Ovary (tissue), 9 donors: ENCODE results near the gene ATP2B2. TPM values are rescaled to one million over a fixed set of nuclear protein-coding genes. Genes with fewer than 3 reads are reported as not detected.

Experiments
- DNase-seq, 5 donors: peaks; one replicate each; pipeline ENCODE4 v3.0.0-alpha.2; 2019 to 2020
- H3K27ac ChIP-seq, 2 donors: fragments of 200-600 bp; one replicate each; pipeline versions ENCODE4 v1.5.1 to v1.8.0; 2019 to 2022
- H3K27me3 ChIP-seq: fragments of 200-600 bp; one replicate; pipeline ENCODE4 v1.8.0; 2022
- H3K36me3 ChIP-seq: fragments of 200-600 bp; sonication (generic); one replicate; pipeline ENCODE4 v1.5.1; 2019
- H3K4me1 ChIP-seq: one replicate; pipeline ENCODE4 v1.8.1; 2013; ENCODE audit warnings: mild to moderate bottlenecking, moderate library complexity; ENCODE audit not compliant: insufficient read depth
- H3K4me3 ChIP-seq: fragments of 200-600 bp; sonication (generic); one replicate; pipeline ENCODE4 v1.5.1; 2017
- H3K9me3 ChIP-seq, 2 donors: fragments of 200-600 bp in 1 of 2; sonication (generic) in 1 of 2; one replicate each; pipeline versions ENCODE4 v1.5.1 to v1.8.1; 2013 to 2019; ENCODE audit warnings: mild to moderate bottlenecking in 1 of 2, moderate library complexity in 1 of 2
- CTCF ChIP-seq, 3 donors: fragments of 450-650 bp in 2 of 3; fragments of 200-600 bp in 1 of 3; IDR thresholded peaks; one replicate each; pipeline versions ENCODE4 v1.5.1 to v1.8.0; 2016 to 2022; ENCODE audit warnings: antibody characterized with exemption in 3 of 3, mild to moderate bottlenecking in 1 of 3
- EP300 ChIP-seq: sonication (generic); formaldehyde crosslinking; IDR thresholded peaks from one replicate; pipeline ENCODE4 v1.6.1; 2017; ENCODE audit warnings: antibody characterized with exemption
- POLR2A ChIP-seq: fragments of 450-650 bp; IDR thresholded peaks from one replicate; pipeline ENCODE4 v1.6.1; 2017; ENCODE audit warnings: antibody characterized with exemption, mild to moderate bottlenecking, moderate library complexity
- WGBS, 3 donors: extraction: QIAGEN DNeasy Blood & Tissue Kit in 1 of 3; methylation state at CpG; one replicate each; pipeline versions ENCODE4 v1.1.5 to v1.1.7; 2013 to 2017; 5-methylcytosine and 5-hydroxymethylcytosine counted together
- intact Hi-C, 4 donors: fragments of 100-400 bp; cut with DNase I; formaldehyde crosslinking; loops; one replicate each; pipeline versions ENCODE4 v1.11.0 to v1.15.1; 2022 to 2023
- polyA plus RNA-seq, 2 donors: library from polyadenylated mRNA; stranded (reverse); fragments of 200-250 nt in 1 of 2; fragments of 350-450 nt in 1 of 2; fragmentation: Illumina TruSeq in 1 of 2; extraction: RNeasy Lipid Tissue Mini Kit (QIAGEN cat#74804) in 1 of 2; gene quantifications; one replicate each; pipeline ENCODE4 v1.2.3, GENCODE V29; 2013 to 2014
- total RNA-seq, 7 donors: library from RNA; depleted of rRNA in 2 of 7; stranded (reverse); fragments of >200 nt in 2 of 7; fragmentation: NEBNext Ultra II Directional in 3 of 7; extraction: Animal tissue kit (Norgen Biotek cat#: 25700) in 3 of 7; gene quantifications; one replicate each; pipeline versions ENCODE4 v1.1.0 to v1.2.4, GENCODE V29; 2016 to 2023
- donor health status: DM: no; HTN: no; CAD: no; lungs with moderate emphysema.
- donor health status: DM: no; HTN: no; CAD: no.
- donor health status: Bipolar disorder and iron deficiency.
- donor health status: DM: yes; HTN: yes; CAD: no.
- donor health status: DM: no; HTN: no; CAD: no.
- donor health status: DM: yes; HTN: yes; CAD: no.

Gene ATP2B2
- total and polyA plus RNA-seq, 9 donors = 0.05 to 11.6 (median 0.52) TPM; not detected in 2

- no peaks in the 10 kb centered on the region for H3K4me1 ChIP-seq
- WGBS, 3 donors = 54 to 69% (median 62%) methylated on average over 14 to 15 of the region's 15 CpGs
- intact Hi-C loops = no loop called here
- H3K4me3 ChIP-seq = no peak overlapping the region
- H3K27me3 ChIP-seq = no peaks in the 10 kb centered on the region
- no peak for DNase-seq
- H3K9me3 ChIP-seq = no peaks in the 10 kb centered on the region
- TF ChIP-seq POLR2A (no peak), CTCF (IDR thresholded peaks at IDR 0.05) (no peak), EP300 (no peak)
- no peak overlapping the region for H3K27ac ChIP-seq
- no peaks in the 10 kb centered on the region for H3K36me3 ChIP-seq
Measured at GRCh38 chr3:10503217-10503796, 2.1 kb downstream of the ATP2B2 start.

GRCh38 chr3:10502185-10502880, 3.1 kb downstream of the ATP2B2 start:
- no peak for DNase-seq
- TF ChIP-seq EP300 (no peak), CTCF (IDR thresholded peaks at IDR 0.05) (no peak), POLR2A (no peak)
- no peak overlapping the region for H3K4me3 ChIP-seq
- no peak overlapping the region for H3K27ac ChIP-seq
- intact Hi-C loops = no loop called here
- 81 to 84% (median 82%) methylated on average over 12 of the region's 12 CpGs for WGBS, 3 donors
- H3K27me3 ChIP-seq = no peaks in the 10 kb centered on the region
- no peaks in the 10 kb centered on the region for H3K4me1 ChIP-seq
- no peaks in the 10 kb centered on the region for H3K9me3 ChIP-seq
- no peaks in the 10 kb centered on the region for H3K36me3 ChIP-seq

- no peaks in the 10 kb centered on the region for H3K9me3 ChIP-seq
- H3K27ac ChIP-seq = no peak overlapping the region
- intact Hi-C loops = no loop called here
- 69 to 72% (median 70%) methylated on average over 3 of the region's 3 CpGs for WGBS, 3 donors
- H3K4me3 ChIP-seq = no peak overlapping the region
- no peak for TF ChIP-seq CTCF (IDR thresholded peaks at IDR 0.05)
- TF ChIP-seq POLR2A = no peak
- no peak for TF ChIP-seq EP300
- no peaks in the 10 kb centered on the region for H3K4me1 ChIP-seq
- H3K27me3 ChIP-seq = no peaks in the 10 kb centered on the region
- no peaks in the 10 kb centered on the region for H3K36me3 ChIP-seq
- DNase-seq = no peak
Measured at GRCh38 chr3:10501664-10502052, 3.7 kb downstream of the ATP2B2 start.

GRCh38 chr3:10500717-10501663, 4.4 kb downstream of the ATP2B2 start:
- no peak for DNase-seq
- H3K27ac ChIP-seq = no peak overlapping the region
- H3K36me3 ChIP-seq = no peaks in the 10 kb centered on the region
- 56 to 64% (median 62%) methylated on average over 19 of the region's 19 CpGs for WGBS, 3 donors
- H3K4me3 ChIP-seq = no peak overlapping the region
- intact Hi-C loops = no loop called here
- no peaks in the 10 kb centered on the region for H3K27me3 ChIP-seq
- no peaks in the 10 kb centered on the region for H3K9me3 ChIP-seq
- no peak for TF ChIP-seq CTCF (IDR thresholded peaks at IDR 0.05)
- no peak for TF ChIP-seq POLR2A
- no peak for TF ChIP-seq EP300
- H3K4me1 ChIP-seq = no peaks in the 10 kb centered on the region
